22Rv1 (cell line): Measurements from ENCODE around the gene PLCB4.

Experiments used
- CTCF ChIP-seq: fragments of 450-650 bp; IDR thresholded peaks from 2 replicates; pipeline ENCODE4 v1.5.1; 2017; ENCODE audit warnings: mild to moderate bottlenecking
- ZFX ChIP-seq: fragments of 450-650 bp; IDR thresholded peaks from 2 replicates; pipeline ENCODE4 v1.6.1; 2017; ENCODE audit warnings: antibody characterized with exemption, borderline replicate concordance

DNA sequence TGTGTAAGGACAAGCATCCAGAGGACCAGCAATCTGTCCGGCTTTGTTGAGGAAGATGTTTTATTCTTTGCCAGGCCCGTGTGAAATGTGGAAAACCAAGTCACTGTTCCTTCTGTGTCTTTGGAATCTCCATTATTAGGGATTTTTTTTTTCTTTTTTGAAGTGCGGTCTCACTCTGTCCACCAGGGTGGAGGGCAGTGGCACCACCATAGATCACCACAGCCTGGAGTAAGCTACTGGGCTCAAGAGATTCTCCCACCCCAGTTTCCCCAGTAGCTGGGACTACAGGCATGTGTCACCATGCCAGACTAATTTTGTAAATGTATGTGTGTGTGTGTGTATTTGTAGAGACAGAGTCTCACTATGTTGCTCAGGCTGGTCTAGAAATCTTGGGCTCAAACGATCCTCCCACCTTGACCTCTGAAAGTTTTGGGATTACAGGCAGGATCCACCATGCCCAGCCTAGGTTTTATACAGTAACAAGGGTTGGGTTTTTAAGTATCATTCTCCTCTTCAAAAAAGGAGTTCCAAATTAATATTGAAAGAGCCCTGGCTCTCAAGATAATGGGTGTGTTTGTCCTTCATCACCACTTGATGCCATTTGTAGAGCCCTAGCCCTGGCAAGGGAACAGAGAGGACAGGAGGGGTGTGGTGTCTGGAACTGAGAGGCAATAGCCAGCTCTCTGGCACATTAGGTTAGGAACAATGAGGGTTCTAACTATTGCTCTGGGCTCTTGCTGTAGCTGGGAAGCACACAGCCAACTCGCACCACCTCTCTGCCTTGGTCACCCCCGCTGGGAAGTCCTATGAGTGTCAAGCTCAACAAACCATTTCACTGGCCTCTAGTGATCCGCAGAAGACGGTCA, 448.6 kb downstream of the PLCB4 start:
- TF ChIP-seq CTCF: no peak
- TF ChIP-seq ZFX: no peak
